Measurements from ENCODE around the gene NSMCE4A. TPM values are rescaled to one million over a fixed set of nuclear protein-coding genes. Genes with fewer than 3 reads are reported as not detected.
"Not testable (repeated sequence)": the region's sequence is repeated elsewhere in the genome, so short reads cannot be mapped to it uniquely, and the experiment has no call there.

NSMCE4A gene
- polyA plus RNA-seq, 1 donor from 2014 or later, result 133 TPM

- Histone ChIP-seq H3K9ac (ENCODE audit: low read length) (peak overlapping the region; percentile 70), H2AFZ (ENCODE audit: low read depth, low read length) (peak overlapping the region; percentile 56), H3K79me2 (replicated peaks; ENCODE audit: insufficient read depth, low read length) (peaks cover 11% of the 10 kb centered on the region), H4K20me1 (ENCODE audit: insufficient read depth) (no peaks in the 10 kb centered on the region), H3K4me2 (ENCODE audit: low read length) (no peak overlapping the region), H3K27ac (ENCODE audit: low read length) (peak overlapping the region; percentile 59), H3F3A (ENCODE audit: insufficient read depth, low read length, poor library complexity, severe bottlenecking) (no peaks in the 10 kb centered on the region), H3K9me2 (ENCODE audit: insufficient read depth, low read length) (no peaks in the 10 kb centered on the region), H3K36me3 (ENCODE audit: insufficient read depth, low read length) (no peaks in the 10 kb centered on the region), H3K9me3 (ENCODE audit: low read length) (no peaks in the 10 kb centered on the region), H3K27me3 (ENCODE audit: insufficient read depth, low read depth, low read length) (no peaks in the 10 kb centered on the region), H3K4me3 (ENCODE audit: low read length) (peak overlapping the region; percentile 90)
- peak; percentile 41 for TF ChIP-seq RAD21 (conservative IDR thresholded peaks at IDR 0.05)
- TF ChIP-seq CTCF (IDR thresholded peaks at IDR 0.05; ENCODE audit: poor library complexity, severe bottlenecking), result peak; percentile 31
- no peak for TF ChIP-seq TAF1 (IDR thresholded peaks at IDR 0.05; ENCODE audit: low read depth)
- no peak for TF ChIP-seq EP300 (conservative IDR thresholded peaks at IDR 0.05; ENCODE audit: poor library complexity, severe bottlenecking)
Observed at GRCh38 chr10:121975295-121976086, 474 bp upstream of the NSMCE4A start.

- H3K9me3 ChIP-seq (ENCODE audit: low read length), result no peaks in the 10 kb centered on the region
- TF ChIP-seq POLR2AphosphoS5 (IDR thresholded peaks at IDR 0.05) (peak; percentile 12), EZH2 (IDR thresholded peaks at IDR 0.05; ENCODE audit: borderline replicate concordance, insufficient read depth, low read length, poor library complexity, severe bottlenecking) (no peak)
- peak overlapping the region; percentile 56 for H2AFZ ChIP-seq (ENCODE audit: low read depth, low read length)
- H3K79me2 ChIP-seq (replicated peaks; ENCODE audit: insufficient read depth, low read length), result peaks cover 11% of the 10 kb centered on the region
- no peaks in the 10 kb centered on the region for H3K9me2 ChIP-seq (ENCODE audit: insufficient read depth, low read length)
- H3K9ac ChIP-seq (ENCODE audit: low read length), result peak overlapping the region; percentile 70
- no peak overlapping the region for H3K27ac ChIP-seq (ENCODE audit: low read length)
- no peaks in the 10 kb centered on the region for H3F3A ChIP-seq (ENCODE audit: insufficient read depth, low read length, poor library complexity, severe bottlenecking)
- no peaks in the 10 kb centered on the region for H4K20me1 ChIP-seq (ENCODE audit: insufficient read depth)
- H3K36me3 ChIP-seq (ENCODE audit: insufficient read depth, low read length), result no peaks in the 10 kb centered on the region
- H3K4me3 ChIP-seq (ENCODE audit: low read length), result peak overlapping the region; percentile 90
- peak overlapping the region; percentile 88 for H3K4me2 ChIP-seq (ENCODE audit: low read length)
- H3K27me3 ChIP-seq (ENCODE audit: insufficient read depth, low read depth, low read length), result no peaks in the 10 kb centered on the region
Observed at GRCh38 chr10:121974019-121974534, 940 bp downstream of the NSMCE4A start.

- not testable (repeated sequence) for H3K4me3 ChIP-seq (ENCODE audit: low read length); H3K9me3 ChIP-seq (ENCODE audit: low read length); H3K4me2 ChIP-seq (ENCODE audit: low read length); H3K36me3 ChIP-seq (ENCODE audit: insufficient read depth, low read length); H2AFZ ChIP-seq (ENCODE audit: low read depth, low read length); H3K27ac ChIP-seq (ENCODE audit: low read length); H3K9me2 ChIP-seq (ENCODE audit: insufficient read depth, low read length); H3F3A ChIP-seq (ENCODE audit: insufficient read depth, low read length, poor library complexity, severe bottlenecking); H4K20me1 ChIP-seq (ENCODE audit: insufficient read depth); H3K79me2 ChIP-seq (replicated peaks; ENCODE audit: insufficient read depth, low read length); H3K9ac ChIP-seq (ENCODE audit: low read length); H3K27me3 ChIP-seq (ENCODE audit: insufficient read depth, low read depth, low read length)
Observed at GRCh38 chr10:121969086-121969485, 5.9 kb downstream of the NSMCE4A start.

GRCh38 chr10:121965996-121966395, 9.0 kb downstream of the NSMCE4A start:
- Histone ChIP-seq H3K36me3 (ENCODE audit: insufficient read depth, low read length) (peaks cover 5% of the 10 kb centered on the region), H3K79me2 (replicated peaks; ENCODE audit: insufficient read depth, low read length) (no peaks in the 10 kb centered on the region), H3K4me3 (ENCODE audit: low read length) (no peak overlapping the region), H3K9ac (ENCODE audit: low read length) (no peak overlapping the region), H2AFZ (ENCODE audit: low read depth, low read length) (no peak overlapping the region), H4K20me1 (ENCODE audit: insufficient read depth) (no peaks in the 10 kb centered on the region), H3K4me2 (ENCODE audit: low read length) (no peak overlapping the region), H3K27ac (ENCODE audit: low read length) (no peak overlapping the region), H3K9me2 (ENCODE audit: insufficient read depth, low read length) (no peaks in the 10 kb centered on the region), H3K9me3 (ENCODE audit: low read length) (no peaks in the 10 kb centered on the region), H3K27me3 (ENCODE audit: insufficient read depth, low read depth, low read length) (no peaks in the 10 kb centered on the region), H3F3A (ENCODE audit: insufficient read depth, low read length, poor library complexity, severe bottlenecking) (no peaks in the 10 kb centered on the region)
- TF ChIP-seq REST (IDR thresholded peaks at IDR 0.05; ENCODE audit: borderline replicate concordance) (no peak), TAF1 (IDR thresholded peaks at IDR 0.05; ENCODE audit: low read depth) (no peak), CTCF (IDR thresholded peaks at IDR 0.05; ENCODE audit: poor library complexity, severe bottlenecking) (no peak)
